PFSK-1 (cell line): ENCODE results near the gene SLC39A5.

Source experiments
- FOXP2 ChIP-seq: optimal IDR thresholded peaks from 2 replicates; pipeline ENCODE3; 2011; ENCODE audit warnings: borderline replicate concordance, control low read depth, inconsistent platforms; ENCODE audit not compliant: insufficient read depth; ENCODE audit errors: extremely low read length, extremely low read depth
- POLR2AphosphoS5 ChIP-seq: IDR thresholded peaks from 2 replicates; pipeline ENCODE4 v1.6.1; 2012; ENCODE audit warnings: low read depth, mild to moderate bottlenecking, control low read depth, low read length, moderate library complexity
- SIN3A ChIP-seq: IDR thresholded peaks from 2 replicates; pipeline ENCODE4 v1.6.1; 2012; ENCODE audit warnings: mild to moderate bottlenecking, low read length, moderate library complexity, borderline replicate concordance; ENCODE audit not compliant: insufficient read depth
- TAF1 ChIP-seq: IDR thresholded peaks from 2 replicates; pipeline ENCODE4 v1.6.1; 2012; ENCODE audit warnings: low read length, control low read depth, borderline replicate concordance; ENCODE audit not compliant: insufficient read depth
- TF ChIP-seq, protein P1 (sequence below), 2 experiments: IDR thresholded peaks; 2 replicates each; pipeline versions ENCODE4 v1.6.1 to v1.8.0; 2011 to 2012; ENCODE audit warnings: low read depth in 2 of 2, low read length in 2 of 2, control low read depth in 1 of 2, inconsistent platforms in 1 of 2, mild to moderate bottlenecking in 1 of 2, moderate library complexity in 1 of 2; ENCODE audit not compliant: insufficient read depth in 1 of 2

The SLC39A5 gene

DNA sequence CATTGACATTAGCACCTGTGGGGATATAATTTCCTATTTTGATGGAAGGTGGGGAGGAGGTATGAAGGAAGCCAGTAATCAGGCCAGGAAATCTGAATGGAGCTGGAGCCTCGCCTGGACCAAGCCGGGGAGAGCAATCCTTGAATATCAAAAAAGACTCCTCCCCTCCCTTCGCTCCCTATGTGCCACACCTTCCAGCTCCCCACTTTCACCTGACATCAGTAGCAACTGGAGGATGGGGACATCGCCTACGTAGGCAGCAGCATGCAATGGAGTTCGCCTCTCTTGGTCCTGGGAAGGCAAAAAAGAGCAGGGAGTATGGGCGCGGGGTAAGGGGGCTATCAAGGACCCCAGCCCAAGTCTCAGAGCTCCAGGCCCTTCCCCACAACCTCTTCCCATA, 27.2 kb downstream of the SLC39A5 start:
- no peak; the same call in 1 of the 2 replicates for TF ChIP-seq POLR2AphosphoS5
- TF ChIP-seq, protein P1, sequence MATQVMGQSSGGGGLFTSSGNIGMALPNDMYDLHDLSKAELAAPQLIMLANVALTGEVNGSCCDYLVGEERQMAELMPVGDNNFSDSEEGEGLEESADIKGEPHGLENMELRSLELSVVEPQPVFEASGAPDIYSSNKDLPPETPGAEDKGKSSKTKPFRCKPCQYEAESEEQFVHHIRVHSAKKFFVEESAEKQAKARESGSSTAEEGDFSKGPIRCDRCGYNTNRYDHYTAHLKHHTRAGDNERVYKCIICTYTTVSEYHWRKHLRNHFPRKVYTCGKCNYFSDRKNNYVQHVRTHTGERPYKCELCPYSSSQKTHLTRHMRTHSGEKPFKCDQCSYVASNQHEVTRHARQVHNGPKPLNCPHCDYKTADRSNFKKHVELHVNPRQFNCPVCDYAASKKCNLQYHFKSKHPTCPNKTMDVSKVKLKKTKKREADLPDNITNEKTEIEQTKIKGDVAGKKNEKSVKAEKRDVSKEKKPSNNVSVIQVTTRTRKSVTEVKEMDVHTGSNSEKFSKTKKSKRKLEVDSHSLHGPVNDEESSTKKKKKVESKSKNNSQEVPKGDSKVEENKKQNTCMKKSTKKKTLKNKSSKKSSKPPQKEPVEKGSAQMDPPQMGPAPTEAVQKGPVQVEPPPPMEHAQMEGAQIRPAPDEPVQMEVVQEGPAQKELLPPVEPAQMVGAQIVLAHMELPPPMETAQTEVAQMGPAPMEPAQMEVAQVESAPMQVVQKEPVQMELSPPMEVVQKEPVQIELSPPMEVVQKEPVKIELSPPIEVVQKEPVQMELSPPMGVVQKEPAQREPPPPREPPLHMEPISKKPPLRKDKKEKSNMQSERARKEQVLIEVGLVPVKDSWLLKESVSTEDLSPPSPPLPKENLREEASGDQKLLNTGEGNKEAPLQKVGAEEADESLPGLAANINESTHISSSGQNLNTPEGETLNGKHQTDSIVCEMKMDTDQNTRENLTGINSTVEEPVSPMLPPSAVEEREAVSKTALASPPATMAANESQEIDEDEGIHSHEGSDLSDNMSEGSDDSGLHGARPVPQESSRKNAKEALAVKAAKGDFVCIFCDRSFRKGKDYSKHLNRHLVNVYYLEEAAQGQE (IDR thresholded peaks at IDR 0.05; ENCODE audit: insufficient read depth in 1 of 2, low read depth in 2 of 2, low read length in 2 of 2), result no peak
- TF ChIP-seq FOXP2, result no peak
- TF ChIP-seq SIN3A, result no peak
- TF ChIP-seq TAF1, result no peak

DNA sequence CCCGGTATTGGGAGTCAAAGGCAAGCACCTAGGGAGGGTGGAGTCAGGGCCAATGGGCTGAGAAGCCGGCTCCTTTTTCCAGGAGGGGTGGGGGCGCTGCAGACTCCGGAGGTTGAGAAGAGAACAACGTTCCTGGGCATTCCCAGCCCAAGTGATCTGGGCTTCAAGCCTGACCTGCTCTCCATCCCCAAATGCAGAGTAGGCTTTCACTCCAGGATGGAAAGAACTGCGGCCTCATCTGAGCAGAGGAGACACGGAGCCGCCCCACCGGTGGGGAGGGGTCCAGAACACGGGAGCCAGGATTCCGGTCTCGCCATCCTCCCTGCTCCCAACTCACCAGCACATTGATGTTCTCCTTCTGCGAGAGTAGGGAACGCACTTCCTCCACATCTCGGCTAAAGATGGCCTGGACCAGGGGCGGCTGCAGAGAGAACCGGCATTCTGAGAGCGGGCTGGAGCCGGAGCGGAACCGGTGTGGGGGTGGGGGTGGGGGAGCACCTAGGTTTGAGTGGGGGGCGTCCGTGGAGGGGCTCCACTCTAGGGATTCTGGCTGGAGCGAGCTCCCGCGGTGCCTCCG, 27.7 kb downstream of the SLC39A5 start:
- TF ChIP-seq FOXP2, result no peak
- TF ChIP-seq, protein P1 (IDR thresholded peaks at IDR 0.05; ENCODE audit: insufficient read depth in 1 of 2, low read depth in 2 of 2, low read length in 2 of 2), result no peak
- TF ChIP-seq POLR2AphosphoS5, result no peak; the same call in 1 of the 2 replicates
- TF ChIP-seq SIN3A, result no peak
- no peak for TF ChIP-seq TAF1

DNA sequence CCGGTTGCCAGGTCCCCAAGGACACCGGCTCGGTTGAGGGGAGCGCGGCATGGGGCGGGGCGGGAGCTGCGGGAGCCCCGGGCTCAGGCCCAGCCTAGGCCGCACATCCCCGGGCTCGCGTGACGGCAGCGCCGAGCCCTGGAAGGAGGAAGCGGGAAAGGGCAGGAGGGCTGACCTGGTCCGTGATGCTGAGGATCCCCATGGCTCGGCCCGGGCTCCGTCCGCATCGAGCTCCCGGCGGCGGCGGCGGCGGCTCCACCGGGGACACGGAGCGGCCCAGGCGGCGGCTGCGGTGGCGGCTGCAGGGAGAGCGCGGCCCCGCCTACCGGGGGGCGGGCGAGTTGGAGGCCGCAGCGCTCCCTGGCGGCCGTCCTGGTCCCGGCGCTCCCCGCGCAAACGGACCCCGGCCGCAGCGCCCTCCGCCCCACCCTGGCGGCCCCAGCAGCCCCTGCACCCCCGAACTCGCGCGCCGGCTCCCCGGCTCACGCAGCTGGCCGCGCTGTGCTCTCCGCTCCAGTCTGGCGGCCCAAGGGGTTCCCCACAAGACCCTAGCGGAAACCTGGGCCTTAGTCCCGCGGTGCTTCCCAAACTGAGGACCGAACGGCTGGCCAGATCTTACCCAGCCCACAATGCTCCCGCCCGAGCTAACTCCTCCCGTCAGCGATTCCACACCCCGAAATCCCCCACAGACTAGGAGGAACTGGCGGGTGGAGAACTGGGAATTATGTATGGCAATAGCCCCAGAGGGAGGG, 28.4 kb downstream of the SLC39A5 start, which contains the start of gene ANKRD52:
Gene ANKRD52, minus strand, starts transcription at position 317 of the 752 bp plus-strand sequence. Its CDS starts 115 bp downstream, at position 202.
- TF ChIP-seq POLR2AphosphoS5 (peak; percentile 69), FOXP2 (no peak), TAF1 (0 out of 2 replicates have a peak, but pooled peaks have one; percentile 38)
- TF ChIP-seq, protein P1 (IDR thresholded peaks at IDR 0.05; ENCODE audit: insufficient read depth in 1 of 2, low read depth in 2 of 2, low read length in 2 of 2), result 0 out of 4 replicates have a peak, but pooled peaks of 1 of the 2 experiments have one; percentile 26

DNA sequence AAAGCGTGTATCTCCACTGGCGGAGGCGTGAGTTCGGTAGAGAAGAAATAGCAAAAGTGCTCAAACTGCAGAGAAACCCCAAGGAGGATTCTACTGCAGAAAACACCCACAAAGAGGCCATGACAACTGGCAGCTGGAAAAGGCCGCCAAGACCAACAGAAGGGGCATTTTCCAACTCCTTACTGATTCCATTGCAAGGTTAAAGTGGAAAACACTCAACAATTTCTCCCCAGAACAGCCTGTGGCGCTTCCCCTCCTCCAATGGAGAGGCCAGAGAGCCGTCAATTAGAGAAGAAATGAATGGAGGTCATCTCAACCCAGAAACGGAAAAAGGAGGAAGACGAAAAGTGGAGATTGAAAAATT, 29.0 kb downstream of the SLC39A5 start:
- TF ChIP-seq POLR2AphosphoS5 (no peak), TAF1 (no peak), FOXP2 (no peak), SIN3A (no peak)
- TF ChIP-seq, protein P1 (IDR thresholded peaks at IDR 0.05; ENCODE audit: insufficient read depth in 1 of 2, low read depth in 2 of 2, low read length in 2 of 2), result no peak
